GM23338 (cell line): ENCODE results near the gene TAS2R40.

ENCODE experiments used
- CREB1 ChIP-seq: fragments of 250-450 bp; sonication (Bioruptor Pico); IDR thresholded peaks from 2 replicates; pipeline ENCODE4 v1.5.0; 2020; ENCODE audit warnings: low read depth, mild to moderate bottlenecking, moderate library complexity
- CTCF ChIP-seq, 2 experiments: fragments of 200-600 bp in 1 of 2; sonication (generic) in 1 of 2; conservative IDR thresholded peaks; 2 replicates each; pipeline versions ENCODE4 v1.5.1 to v1.6.1; 2016 to 2017; ENCODE audit warnings: antibody characterized with exemption in 2 of 2, low read depth in 2 of 2, mild to moderate bottlenecking in 2 of 2, moderate library complexity in 1 of 2
- ETS1 ChIP-seq: IDR thresholded peaks from 2 replicates; pipeline ENCODE4 v1.6.1; 2016; ENCODE audit warnings: antibody characterized with exemption
- EZH2 ChIP-seq: fragments of 200-600 bp; sonication (generic); IDR thresholded peaks from one replicate; pipeline ENCODE4 v1.8.0; 2017; ENCODE audit warnings: antibody characterized with exemption, mild to moderate bottlenecking, low read depth; ENCODE audit not compliant: unreplicated experiment
- EZH2phosphoT487 ChIP-seq: fragments of 200-600 bp; sonication (generic); IDR thresholded peaks from one replicate; pipeline ENCODE4 v1.8.1; 2018; ENCODE audit warnings: antibody characterized with exemption; ENCODE audit not compliant: unreplicated experiment
- JUNB ChIP-seq: IDR thresholded peaks from one replicate; pipeline ENCODE4 v1.6.1; 2016; ENCODE audit warnings: antibody characterized with exemption; ENCODE audit not compliant: unreplicated experiment
- NANOG ChIP-seq: IDR thresholded peaks from 2 replicates; pipeline ENCODE4 v1.6.1; 2016; ENCODE audit warnings: antibody characterized with exemption, borderline replicate concordance
- POLR2AphosphoS5 ChIP-seq: IDR thresholded peaks from 2 replicates; pipeline ENCODE4 v1.6.1; 2016; ENCODE audit warnings: antibody characterized with exemption, low read depth
- REST ChIP-seq: IDR thresholded peaks from one replicate; pipeline ENCODE4 v1.6.1; 2018; ENCODE audit warnings: antibody characterized with exemption; ENCODE audit not compliant: unreplicated experiment
- STAT1 ChIP-seq: IDR thresholded peaks from one replicate; pipeline ENCODE4 v1.6.1; 2016; ENCODE audit warnings: antibody characterized with exemption; ENCODE audit not compliant: unreplicated experiment
- ZNF114 ChIP-seq: fragments of 250-450 bp; sonication (Bioruptor Pico); IDR thresholded peaks from 2 replicates; pipeline ENCODE4 v1.5.0; 2020; ENCODE audit warnings: mild to moderate bottlenecking, moderate library complexity
- ZNF331 ChIP-seq: fragments of 250-450 bp; sonication (Bioruptor Pico); IDR thresholded peaks from 2 replicates; pipeline ENCODE4 v1.5.0; 2020; ENCODE audit warnings: low read depth, mild to moderate bottlenecking, moderate library complexity
- ZNF462 ChIP-seq: fragments of 250-450 bp; sonication (Bioruptor Pico); IDR thresholded peaks from 2 replicates; pipeline ENCODE4 v1.5.0; 2020; ENCODE audit warnings: mild to moderate bottlenecking, moderate library complexity

- TF ChIP-seq CTCF (conservative IDR thresholded peaks at IDR 0.05; ENCODE audit: low read depth in 2 of 2) (no peak), EZH2 (no peak), POLR2AphosphoS5 (no peak), EZH2phosphoT487 (no peak), ZNF114 (CRISPR knock-in tag) (no peak), NANOG (no peak), REST (no peak), ETS1 (no peak), ZNF462 (CRISPR knock-in tag) (no peak), ZNF331 (CRISPR knock-in tag) (no peak), JUNB (no peak), CREB1 (no peak), STAT1 (no peak)
These were observed 23.3 kb downstream of the TAS2R40 start for GRCh38 chr7:143245123-143245522.
